ENCODE data around the gene TBC1D9. TPM values are rescaled to one million over a fixed set of nuclear protein-coding genes. Genes with fewer than 3 reads are reported as not detected.

The TBC1D9 gene
- total and polyA plus RNA-seq, 10 of the 15 experiments (the other 5 are each of a cell fraction or from before 2014, with no cell fraction given) = 0.87 to 14.9 (median 7.1) TPM

GRCh38 chr4:140740906-140741670, 15.1 kb downstream of the TBC1D9 start:
- no peaks in the 10 kb centered on the region for H4K20me1 ChIP-seq (ENCODE audit: control insufficient read depth, insufficient read depth)
- intact Hi-C loops (cut with micrococcal nuclease; ENCODE audit: unreplicated experiment) (no loop called here), in situ Hi-C loops (cut with MboI) (no loop called here)
- DNase-seq (ENCODE audit: low read depth, low spot score) (no peak), ATAC-seq (no peak), FAIRE-seq (no peak)
- H3K27ac ChIP-seq (ENCODE audit: control insufficient read depth, insufficient read depth) = no peak overlapping the region
- ChIA-PET SMC1A (ENCODE audit: uncharacterized antibody, unreplicated experiment) (interaction anchor here (1.1 kb wide), 1 partner anchor 21 kb away, joined by 4 read pairs; no protein-coding TSS in a partner anchor), RAD21 (ENCODE audit: unreplicated experiment) (no interaction called here), CTCF (interaction anchor here (1.1 to 2.5 kb wide), 3 partner anchors 9 to 19 kb away, joined by 3 to 8 read pairs (median 3); no protein-coding TSS in a partner anchor), POLR2A (no interaction called here)
- H3K9me3 ChIP-seq (replicated peaks; ENCODE audit: control insufficient read depth, insufficient read depth, low read length) = no peaks in the 10 kb centered on the region
- H3K4me1 ChIP-seq (ENCODE audit: control insufficient read depth, insufficient read depth, low read length) = peaks cover 25% of the 10 kb centered on the region
- no peak overlapping the region for H3K4me2 ChIP-seq (ENCODE audit: control insufficient read depth, insufficient read depth)
- no peak overlapping the region for H3K4me3 ChIP-seq
- H3K27me3 ChIP-seq (replicated peaks in 1 of 2; ENCODE audit: control insufficient read depth in 2 of 2, insufficient read depth in 2 of 2, low read length in 1 of 2) = no peaks in the 10 kb centered on the region
- TF ChIP-seq HDAC6 (IDR thresholded peaks at IDR 0.05; ENCODE audit: unreplicated experiment) (no peak), CBX3 (IDR thresholded peaks at IDR 0.05; ENCODE audit: borderline replicate concordance, low read depth) (no peak)
- no peaks in the 10 kb centered on the region for H3K36me3 ChIP-seq (ENCODE audit: control insufficient read depth in 2 of 2, insufficient read depth in 2 of 2, low read length in 1 of 2)
- 23% methylated on average over 3 of the region's 3 CpGs for WGBS (ENCODE audit: insufficient coverage, insufficient replicate concordance, low lambda C conversion rate, missing lambda C conversion rate)
- no TSS peak for BruUV-seq (replicated peaks)
- no peak overlapping the region for H3K9ac ChIP-seq (ENCODE audit: control insufficient read depth, insufficient read depth, low read length)
- no peak overlapping the region for H2AFZ ChIP-seq (ENCODE audit: control insufficient read depth, low read depth, low read length)
- H3K79me2 ChIP-seq (ENCODE audit: control insufficient read depth, insufficient read depth, low read length) = no peaks in the 10 kb centered on the region

GRCh38 chr4:140740422-140740821, 15.8 kb downstream of the TBC1D9 start:
- no peaks in the 10 kb centered on the region for H4K20me1 ChIP-seq (ENCODE audit: control insufficient read depth, insufficient read depth)
- H3K79me2 ChIP-seq (ENCODE audit: control insufficient read depth, insufficient read depth, low read length) = no peaks in the 10 kb centered on the region
- ChIA-PET SMC1A (ENCODE audit: uncharacterized antibody, unreplicated experiment) (interaction anchor here (0.5 kb wide), 1 partner anchor 40 kb away, joined by 3 read pairs; no protein-coding TSS in a partner anchor), CTCF (interaction anchor here (1.5 kb wide), 1 partner anchor 18 kb away, joined by 3 read pairs; no protein-coding TSS in a partner anchor), RAD21 (ENCODE audit: unreplicated experiment) (no interaction called here), POLR2A (no interaction called here)
- H3K27ac ChIP-seq (ENCODE audit: control insufficient read depth, insufficient read depth) = no peak overlapping the region
- H3K9me3 ChIP-seq (replicated peaks; ENCODE audit: control insufficient read depth, insufficient read depth, low read length) = no peaks in the 10 kb centered on the region
- H3K4me2 ChIP-seq (ENCODE audit: control insufficient read depth, insufficient read depth) = no peak overlapping the region
- intact Hi-C loops (cut with micrococcal nuclease; ENCODE audit: unreplicated experiment) = no loop called here
- no peaks in the 10 kb centered on the region for H3K36me3 ChIP-seq (ENCODE audit: control insufficient read depth in 2 of 2, insufficient read depth in 2 of 2, low read length in 1 of 2)
- peaks cover 25% of the 10 kb centered on the region for H3K4me1 ChIP-seq (ENCODE audit: control insufficient read depth, insufficient read depth, low read length)
- in situ Hi-C loops (cut with MboI) = no loop called here
- H2AFZ ChIP-seq (ENCODE audit: control insufficient read depth, low read depth, low read length) = no peak overlapping the region
- 0% methylated on average over 1 of the region's 1 CpG for WGBS (ENCODE audit: insufficient coverage, insufficient replicate concordance, low lambda C conversion rate, missing lambda C conversion rate)
- no TSS peak for BruUV-seq (replicated peaks)
- H3K4me3 ChIP-seq = no peak overlapping the region
- no peak overlapping the region for H3K9ac ChIP-seq (ENCODE audit: control insufficient read depth, insufficient read depth, low read length)
- ATAC-seq = no peak
- no peaks in the 10 kb centered on the region for H3K27me3 ChIP-seq (replicated peaks in 1 of 2; ENCODE audit: control insufficient read depth in 2 of 2, insufficient read depth in 2 of 2, low read length in 1 of 2)
- no peak for FAIRE-seq
- DNase-seq (ENCODE audit: low read depth, low spot score) = no peak
- TF ChIP-seq PBX3 (IDR thresholded peaks at IDR 0.05; ENCODE audit: insufficient replicate concordance, low read depth, low read length) (no peak), BMI1 (IDR thresholded peaks at IDR 0.05; ENCODE audit: borderline replicate concordance) (no peak), MYB (IDR thresholded peaks at IDR 0.05; ENCODE audit: borderline replicate concordance, low read depth, low read length) (no peak), ZBTB40 (IDR thresholded peaks at IDR 0.05; ENCODE audit: borderline replicate concordance) (no peak), PKNOX1 (IDR thresholded peaks at IDR 0.05) (no peak), PML (IDR thresholded peaks at IDR 0.05; ENCODE audit: low read length) (no peak), CHD2 (IDR thresholded peaks at IDR 0.05; ENCODE audit: borderline replicate concordance, low read depth, low read length) (no peak), ZBED1 (IDR thresholded peaks at IDR 0.05; ENCODE audit: borderline replicate concordance) (no peak)
